ENCODE data around the gene PSMB1. TPM values are rescaled to one million over a fixed set of nuclear protein-coding genes. Genes with fewer than 3 reads are reported as not detected.

PSMB1 gene
- polyA plus RNA-seq (2012; ENCODE audit: insufficient read depth, insufficient read length, low read depth): 510 TPM

DNA sequence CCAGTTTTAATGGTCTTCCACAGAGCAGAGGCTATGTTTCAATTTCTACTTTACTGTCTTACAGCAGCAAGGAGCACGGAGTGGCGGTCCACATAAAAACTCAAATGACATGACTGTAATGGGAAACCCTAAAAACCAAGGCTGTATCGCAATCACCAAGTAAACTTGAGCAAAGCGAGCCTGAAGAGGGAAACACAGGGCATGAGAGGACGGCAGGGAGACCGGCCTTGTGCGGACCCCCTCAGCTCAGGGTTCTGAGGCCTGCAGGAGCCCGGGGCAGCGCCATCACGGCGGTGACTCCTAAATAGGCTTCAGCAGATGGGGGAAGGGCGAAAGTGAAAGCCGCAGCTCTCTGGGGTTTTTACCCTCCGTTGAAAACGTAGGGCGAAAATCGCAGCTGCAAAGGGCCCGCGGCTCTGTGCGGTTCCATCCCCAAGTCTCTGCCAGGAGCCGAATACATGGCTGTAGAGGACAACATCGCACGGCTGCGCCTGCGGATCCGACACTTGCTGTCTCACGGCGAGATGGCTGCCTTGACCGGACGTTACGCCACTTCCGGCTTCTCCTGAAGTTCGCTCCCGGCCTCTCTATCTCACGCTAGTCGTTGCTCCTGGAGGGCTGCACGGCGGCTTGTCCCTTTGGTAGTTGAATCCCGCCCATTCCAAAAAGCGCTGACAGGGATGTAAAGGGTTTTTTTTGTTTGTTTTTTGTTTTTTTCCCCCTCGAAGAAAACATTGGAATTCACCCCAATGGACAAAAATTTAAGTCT, at the start of gene PSMB1:
Gene PSMB1, minus strand, starts transcription at position 543 of the 769 bp plus-strand sequence. Its CDS starts 65 bp downstream, at position 478.
- TF ChIP-seq, protein P1, sequence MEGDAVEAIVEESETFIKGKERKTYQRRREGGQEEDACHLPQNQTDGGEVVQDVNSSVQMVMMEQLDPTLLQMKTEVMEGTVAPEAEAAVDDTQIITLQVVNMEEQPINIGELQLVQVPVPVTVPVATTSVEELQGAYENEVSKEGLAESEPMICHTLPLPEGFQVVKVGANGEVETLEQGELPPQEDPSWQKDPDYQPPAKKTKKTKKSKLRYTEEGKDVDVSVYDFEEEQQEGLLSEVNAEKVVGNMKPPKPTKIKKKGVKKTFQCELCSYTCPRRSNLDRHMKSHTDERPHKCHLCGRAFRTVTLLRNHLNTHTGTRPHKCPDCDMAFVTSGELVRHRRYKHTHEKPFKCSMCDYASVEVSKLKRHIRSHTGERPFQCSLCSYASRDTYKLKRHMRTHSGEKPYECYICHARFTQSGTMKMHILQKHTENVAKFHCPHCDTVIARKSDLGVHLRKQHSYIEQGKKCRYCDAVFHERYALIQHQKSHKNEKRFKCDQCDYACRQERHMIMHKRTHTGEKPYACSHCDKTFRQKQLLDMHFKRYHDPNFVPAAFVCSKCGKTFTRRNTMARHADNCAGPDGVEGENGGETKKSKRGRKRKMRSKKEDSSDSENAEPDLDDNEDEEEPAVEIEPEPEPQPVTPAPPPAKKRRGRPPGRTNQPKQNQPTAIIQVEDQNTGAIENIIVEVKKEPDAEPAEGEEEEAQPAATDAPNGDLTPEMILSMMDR (IDR thresholded peaks at IDR 0.05; ENCODE audit: low read depth, low read length): no peak
- H3K4me1 ChIP-seq: no peaks in the 10 kb centered on the region
- no peaks in the 10 kb centered on the region for H3K27me3 ChIP-seq
- DNase-seq: peak; percentile 93
- peak within 1 kb of the TSS; percentile 99 for H3K4me3 ChIP-seq (ENCODE audit: low read depth, low read length)
- H3K9me3 ChIP-seq: no peaks in the 10 kb centered on the region
- peaks cover 27% of the 10 kb centered on the region for H3K36me3 ChIP-seq

DNA sequence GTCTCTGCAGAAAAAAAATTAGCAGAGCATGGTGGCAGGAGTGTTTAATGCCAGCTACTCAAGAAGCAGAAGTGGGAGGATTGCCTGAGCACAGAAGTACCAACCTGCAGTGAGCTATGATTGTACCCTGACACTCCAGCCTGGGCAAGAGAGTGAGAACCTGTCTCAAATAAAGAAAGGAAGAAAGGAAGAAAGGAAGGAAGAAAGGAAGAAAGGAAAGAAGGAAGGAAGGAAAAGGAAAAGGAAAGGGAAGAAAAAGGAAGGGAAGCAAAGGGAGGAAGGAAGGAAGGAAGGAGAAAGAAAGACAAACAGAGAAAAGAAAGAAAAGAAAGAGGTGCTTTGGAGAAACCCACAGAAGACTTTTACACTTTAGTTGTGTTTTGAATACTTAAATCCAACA, 44.2 kb upstream of the PSMB1 start:
- Histone ChIP-seq H3K4me3 (ENCODE audit: low read depth, low read length) (no peak overlapping the region), H3K9me3 (no peaks in the 10 kb centered on the region), H3K36me3 (no peaks in the 10 kb centered on the region), H3K27me3 (peaks cover 3% of the 10 kb centered on the region), H3K4me1 (no peaks in the 10 kb centered on the region)
- no peak for DNase-seq
- TF ChIP-seq, protein P1 (IDR thresholded peaks at IDR 0.05; ENCODE audit: low read depth, low read length): no peak

DNA sequence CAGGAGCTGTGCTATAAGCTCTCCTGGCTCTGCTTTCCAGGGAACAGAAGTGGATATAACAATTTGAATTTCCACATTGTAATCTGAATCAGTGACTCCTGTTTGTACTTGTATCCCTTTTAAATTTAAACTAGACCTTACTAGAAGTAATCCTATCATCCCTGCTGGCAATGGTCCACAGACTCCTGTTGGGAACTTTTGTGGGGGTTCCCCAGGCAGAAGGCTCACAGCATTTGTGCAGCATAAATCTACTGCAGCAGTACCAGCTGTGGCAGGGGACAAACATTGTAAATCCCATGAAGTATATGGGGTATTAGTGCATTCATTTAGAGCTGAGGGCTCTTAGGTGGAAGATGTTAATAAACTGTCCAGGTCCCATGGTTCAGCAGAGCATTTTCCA, 43.3 kb upstream of the PSMB1 start:
- Histone ChIP-seq H3K9me3 (no peaks in the 10 kb centered on the region), H3K4me1 (no peaks in the 10 kb centered on the region), H3K4me3 (ENCODE audit: low read depth, low read length) (no peak overlapping the region), H3K27me3 (peaks cover 3% of the 10 kb centered on the region), H3K36me3 (no peaks in the 10 kb centered on the region)
- TF ChIP-seq, protein P1 (IDR thresholded peaks at IDR 0.05; ENCODE audit: low read depth, low read length): no peak
- DNase-seq: no peak

DNA sequence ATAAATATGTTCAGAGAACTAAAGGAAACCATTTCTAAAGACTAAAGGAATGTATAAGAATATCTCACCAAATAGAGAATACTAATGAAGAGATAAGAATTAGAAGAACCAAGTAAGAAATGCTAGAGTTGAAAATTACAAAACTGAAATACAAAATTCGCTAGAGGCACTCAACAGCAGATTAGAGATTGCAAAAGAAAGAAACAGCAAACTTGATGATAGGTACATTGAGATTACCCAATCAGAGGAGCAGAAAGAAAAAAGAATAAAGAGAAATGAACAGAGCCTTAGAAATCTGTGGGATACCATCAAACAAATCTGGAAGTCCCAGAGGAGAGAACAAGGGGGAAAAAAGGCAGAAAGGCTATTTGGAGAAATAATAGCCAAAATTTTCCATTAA, 37.6 kb upstream of the PSMB1 start:
- no peaks in the 10 kb centered on the region for H3K4me1 ChIP-seq
- H3K4me3 ChIP-seq (ENCODE audit: low read depth, low read length): no peak overlapping the region
- no peaks in the 10 kb centered on the region for H3K36me3 ChIP-seq
- no peaks in the 10 kb centered on the region for H3K9me3 ChIP-seq
- no peaks in the 10 kb centered on the region for H3K27me3 ChIP-seq
- TF ChIP-seq, protein P1 (IDR thresholded peaks at IDR 0.05; ENCODE audit: low read depth, low read length): no peak
- DNase-seq: no peak

DNA sequence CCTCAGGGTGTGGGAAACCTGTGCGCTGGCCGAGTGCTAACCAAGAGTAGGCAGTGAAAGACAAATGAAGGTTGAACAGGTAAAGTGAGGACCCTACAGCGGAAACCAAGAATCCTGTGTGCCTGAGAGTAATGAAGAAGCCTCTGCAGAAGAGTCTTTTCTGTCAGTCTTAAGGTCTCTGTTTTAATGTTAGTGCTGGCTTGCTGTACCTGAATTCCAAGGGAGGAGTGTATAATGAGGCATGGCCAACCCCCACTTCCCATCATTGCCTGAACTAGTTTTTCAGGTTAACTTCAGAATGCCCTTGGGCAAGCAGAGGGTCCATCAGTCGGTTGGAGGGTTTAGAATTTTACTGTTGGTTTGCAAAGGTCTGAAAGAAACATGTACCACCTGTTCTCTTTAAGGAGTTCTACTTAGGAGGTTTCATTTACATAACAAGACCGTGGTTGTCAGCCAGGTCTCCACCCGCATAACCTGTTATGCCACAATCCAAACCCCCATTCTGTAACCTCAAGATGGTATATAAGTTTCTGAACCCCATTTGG, 31.9 kb upstream of the PSMB1 start:
- TF ChIP-seq, protein P1 (IDR thresholded peaks at IDR 0.05; ENCODE audit: low read depth, low read length): 0 out of 2 replicates have a peak, but pooled peaks have one; percentile 1
- Histone ChIP-seq H3K9me3 (no peaks in the 10 kb centered on the region), H3K27me3 (no peaks in the 10 kb centered on the region; the same call in 1 of the 2 replicates), H3K4me1 (no peaks in the 10 kb centered on the region), H3K4me3 (ENCODE audit: low read depth, low read length) (peak overlapping the region; percentile 71), H3K36me3 (peaks cover 30% of the 10 kb centered on the region)
- DNase-seq: no peak

Data from BE2C (cell line).